HG02763 (cell line): ENCODE results near the gene MMP27.
"Not testable (repeated sequence)": the region's sequence is repeated elsewhere in the genome, so short reads cannot be mapped to it uniquely, and the experiment has no call there.

ENCODE experiments used
- ATAC-seq: cut with Tn5 transposase; IDR thresholded peaks from one replicate; pipeline ENCODE4 v1.9.1; 2021; ENCODE audit warnings: mild to moderate bottlenecking, moderate library complexity; ENCODE audit not compliant: unreplicated experiment

Gene MMP27

DNA sequence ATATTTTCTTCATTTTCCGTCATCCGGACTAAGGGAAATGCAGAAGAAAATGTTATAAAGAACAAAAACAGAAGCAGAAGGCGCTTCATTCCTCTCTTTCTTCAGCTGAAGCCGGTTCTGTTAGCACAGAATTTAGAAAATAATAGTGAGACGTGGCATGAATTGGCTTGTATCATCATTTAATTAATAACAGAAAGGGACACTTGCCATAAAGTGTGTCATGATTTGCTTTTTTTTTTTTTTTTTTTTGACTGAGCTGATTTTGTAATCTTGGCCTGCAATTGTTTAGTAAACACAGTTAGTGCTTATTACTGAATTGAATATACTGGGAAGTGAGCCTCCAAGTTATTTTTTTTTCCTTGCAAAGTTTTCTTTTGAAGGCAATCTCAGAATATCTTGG, at the start of gene MMP27:
TSS of gene MMP27 (minus strand) at position 144 of the 400 bp plus-strand sequence. CDS start at position 89, 55 bp downstream.
- no peak for ATAC-seq

- ATAC-seq: no peak
Observed at GRCh38 chr11:102753267-102753666, 47.7 kb upstream of the MMP27 start.

DNA sequence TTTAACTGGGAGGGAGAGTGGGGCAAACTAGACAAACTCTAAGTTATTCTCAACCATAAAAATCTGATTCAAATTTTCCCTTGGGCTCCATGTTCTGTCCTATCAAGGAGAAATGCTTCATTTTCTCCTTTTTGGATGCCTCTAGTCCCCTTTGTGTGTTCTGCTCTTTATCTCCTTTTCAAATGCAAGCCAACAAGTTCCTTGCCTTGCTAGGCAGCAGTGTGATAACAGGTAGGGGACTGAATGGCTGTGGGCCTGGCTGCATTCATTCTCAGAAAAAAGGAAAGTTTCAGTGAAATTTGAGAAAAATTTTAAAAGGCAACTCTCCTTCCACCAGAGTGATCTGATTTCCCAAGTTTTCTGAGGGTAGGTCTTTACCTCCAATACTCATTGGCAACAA, 46.1 kb upstream of the MMP27 start:
- no peak for ATAC-seq

GRCh38 chr11:102749101-102749722, 43.6 kb upstream of the MMP27 start:
- ATAC-seq: no peak

- ATAC-seq: not testable (repeated sequence)
Observed at GRCh38 chr11:102746746-102747578, 41.4 kb upstream of the MMP27 start.

DNA sequence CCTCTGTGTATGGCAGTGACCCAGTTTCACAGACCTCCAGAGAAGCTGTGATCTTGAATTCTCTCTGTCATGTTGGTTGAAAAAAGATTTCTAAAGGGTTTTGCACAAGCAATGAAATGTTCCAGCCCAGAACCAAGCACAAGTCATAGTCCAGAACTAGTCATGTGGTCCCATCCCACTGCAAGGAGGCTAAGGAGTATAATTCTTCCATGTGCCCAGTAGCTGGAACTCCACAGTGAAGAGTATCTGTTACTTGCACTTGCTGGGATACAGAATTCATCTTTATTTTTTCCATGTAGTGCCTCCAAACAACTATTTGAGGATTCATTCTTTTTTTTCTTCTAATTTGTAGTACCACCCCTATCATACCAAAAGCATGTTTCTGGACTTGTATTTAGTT, 29.1 kb upstream of the MMP27 start:
- no peak for ATAC-seq

GRCh38 chr11:102733232-102733875, 27.8 kb upstream of the MMP27 start:
- ATAC-seq: peak; percentile 82

GRCh38 chr11:102730944-102731343, 25.4 kb upstream of the MMP27 start:
- not testable (repeated sequence) for ATAC-seq

DNA sequence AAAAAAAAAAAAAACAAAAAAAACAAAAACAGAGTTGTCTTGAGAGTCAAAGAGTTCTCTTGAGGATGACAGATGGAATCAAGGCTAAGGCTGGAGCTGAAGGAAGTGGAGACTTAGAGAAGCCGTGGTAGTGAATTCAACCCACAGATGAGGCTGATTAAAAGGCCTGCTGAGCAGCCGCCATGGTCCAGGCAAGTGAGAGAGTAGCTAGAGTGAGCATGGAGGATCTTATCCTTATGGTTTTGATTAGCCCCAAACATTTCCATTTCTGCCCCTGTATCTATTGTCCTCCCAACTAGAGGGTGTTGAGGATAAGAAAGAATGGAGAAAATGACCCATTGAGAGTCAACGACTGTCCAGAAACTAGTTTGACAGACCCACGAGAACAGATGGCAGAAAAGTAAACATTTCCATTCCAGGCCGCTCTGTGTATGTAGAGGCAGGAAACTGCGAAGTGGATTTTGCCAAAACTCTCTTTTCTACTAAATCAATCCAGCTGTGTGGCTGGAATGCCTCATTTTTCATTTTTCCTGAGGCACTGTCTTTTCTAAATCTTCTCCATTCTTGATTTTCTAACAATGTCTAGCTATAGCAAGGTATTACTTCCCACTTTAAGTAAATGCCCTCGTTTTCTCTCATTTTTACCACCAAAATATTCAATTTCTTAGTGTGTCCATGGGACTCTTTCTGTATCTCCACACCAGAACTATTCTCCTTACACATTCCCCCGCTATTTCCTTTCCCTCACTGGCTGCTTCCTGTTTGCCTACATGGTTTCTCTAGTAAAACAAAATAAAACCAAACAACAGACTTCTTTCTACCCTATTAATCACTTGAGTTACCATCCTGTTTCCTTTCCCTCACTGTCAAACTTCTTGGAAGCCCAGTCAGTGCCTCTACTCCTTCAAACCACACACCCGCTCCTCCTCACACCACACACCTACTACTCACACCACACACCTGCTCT, 24.6 kb upstream of the MMP27 start:
- no peak for ATAC-seq

DNA sequence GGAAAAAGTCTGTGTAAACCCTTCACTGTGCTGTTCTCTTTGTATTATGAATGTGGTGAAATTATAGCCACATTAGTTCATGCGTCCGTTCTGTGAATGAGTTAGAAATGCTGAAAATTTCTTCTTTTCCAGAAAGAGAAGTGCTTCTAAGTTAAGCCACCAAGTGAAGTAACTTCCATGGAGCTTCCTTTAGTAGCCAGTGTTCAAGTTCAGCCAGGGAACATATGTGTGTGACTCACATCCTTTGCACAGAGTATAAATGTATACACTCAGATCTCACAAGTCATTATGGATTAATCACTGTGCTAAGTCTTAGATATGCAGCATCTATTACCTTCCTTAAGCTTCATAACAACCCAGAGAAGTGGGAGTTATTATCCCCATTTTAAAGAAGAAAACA, 22.3 kb upstream of the MMP27 start:
- no peak for ATAC-seq

DNA sequence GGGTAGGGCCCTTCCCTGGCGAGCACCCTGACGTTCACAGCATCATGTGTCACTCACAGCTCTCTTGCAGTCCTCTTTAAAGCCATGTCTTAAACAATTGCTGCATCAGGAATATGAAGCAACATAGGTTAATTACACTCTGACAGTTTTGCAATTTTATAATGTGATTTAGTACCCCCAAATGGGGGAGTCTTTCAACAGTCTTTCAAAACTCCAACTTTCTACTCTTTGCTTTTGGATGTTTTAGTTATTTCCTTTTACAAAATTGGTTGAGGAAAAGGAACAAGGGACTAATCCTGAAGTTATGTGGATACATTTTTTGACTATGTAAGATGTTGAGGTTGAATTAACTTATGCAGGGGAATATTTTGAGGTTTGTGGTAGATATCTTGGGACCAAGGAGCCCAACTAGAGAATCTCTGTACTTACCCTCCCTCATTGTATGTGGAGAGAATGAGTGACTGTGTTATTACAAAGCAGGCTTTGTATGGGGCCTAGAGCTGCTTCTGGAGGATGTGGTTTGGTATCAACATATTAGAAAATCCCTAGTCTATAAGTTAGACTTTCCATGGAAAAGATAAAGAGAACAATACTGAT, 19.4 kb upstream of the MMP27 start, which contains the start of gene MMP8:
TSS of gene MMP8 (minus strand) at position 51 of the 597 bp plus-strand sequence. CDS start 99 bp downstream, outside the sequence.
- no peak for ATAC-seq

DNA sequence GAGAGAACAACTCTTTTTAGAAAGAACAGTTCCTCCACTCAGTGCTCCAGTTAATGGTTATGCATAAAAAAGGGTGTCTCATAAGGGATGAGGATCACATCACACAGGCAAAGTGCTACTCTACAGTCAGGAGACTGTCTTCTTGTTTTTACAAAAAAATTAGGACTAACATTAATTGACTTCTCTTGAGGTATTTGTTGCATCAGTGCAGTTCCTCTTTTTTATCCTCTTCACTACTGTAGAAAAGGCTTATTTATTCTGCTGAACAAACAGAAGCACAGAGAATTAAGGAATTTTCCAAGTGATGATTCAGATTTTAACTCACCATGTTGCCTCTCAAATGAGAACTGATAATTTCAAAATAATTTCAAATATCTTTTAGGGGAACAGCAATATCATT, 17.3 kb upstream of the MMP27 start:
- ATAC-seq: no peak

- no peak for ATAC-seq
Observed at GRCh38 chr11:102719620-102720277, 14.2 kb upstream of the MMP27 start.

- ATAC-seq: no peak
Observed at GRCh38 chr11:102717280-102717679, 11.7 kb upstream of the MMP27 start.

- no peak for ATAC-seq
Observed at GRCh38 chr11:102716527-102716926, 11.0 kb upstream of the MMP27 start.

DNA sequence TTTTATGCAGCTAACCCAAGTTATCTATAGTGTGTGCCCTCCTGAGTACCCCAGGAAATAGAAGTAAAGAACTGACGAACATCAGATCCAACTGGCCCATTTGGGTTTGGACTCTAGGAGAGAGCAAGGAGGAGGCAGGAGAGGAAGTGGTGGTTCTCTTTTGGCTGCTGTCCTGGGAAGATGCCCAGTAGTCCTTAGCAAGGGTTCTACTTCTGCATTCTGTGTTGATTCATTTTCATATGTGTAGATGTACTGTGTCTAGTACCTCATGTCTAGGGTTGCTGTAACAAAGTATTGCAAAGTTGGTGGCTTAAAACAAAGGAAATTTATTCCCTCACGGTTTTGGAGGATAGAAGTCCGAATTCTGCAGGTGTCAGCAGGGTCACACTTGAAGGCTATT, 6.6 kb upstream of the MMP27 start:
- no peak for ATAC-seq

GRCh38 chr11:102709201-102709945, 3.8 kb upstream of the MMP27 start:
- ATAC-seq: no peak

DNA sequence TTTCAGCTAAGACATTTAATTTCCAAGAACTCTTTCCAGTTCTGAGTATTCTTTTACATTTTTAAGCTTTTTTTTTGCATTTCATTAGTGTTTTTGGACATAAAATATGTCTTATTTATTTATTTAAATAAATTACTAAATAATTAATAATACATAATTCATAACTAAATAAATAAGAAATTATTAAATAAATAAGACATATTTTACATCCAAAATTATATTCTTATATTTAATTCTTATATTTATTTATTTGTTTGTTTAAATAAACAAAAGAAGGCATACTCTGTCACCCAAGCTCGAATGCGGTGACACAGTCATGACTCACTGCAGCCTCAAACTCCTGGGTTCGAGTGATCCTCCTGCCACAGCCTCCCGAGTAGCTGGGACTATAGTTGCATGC, 3.1 kb upstream of the MMP27 start:
- no peak for ATAC-seq

- no peak for ATAC-seq
Observed at GRCh38 chr11:102704841-102705240, 728 bp downstream of the MMP27 start.
